GM23248 (cell line): ENCODE measurements around the gene FOXL3. TPM values are rescaled to one million over a fixed set of nuclear protein-coding genes. Genes with fewer than 3 reads are reported as not detected.

Experiments
- DNase-seq: peaks from one replicate; pipeline ENCODE4 v3.0.0-alpha.2; 2015
- H2AFZ ChIP-seq: fragments of 200-600 bp; sonication (generic); 2 replicates; pipeline ENCODE4 v1.6.1; 2016; ENCODE audit warnings: antibody characterized with exemption
- H3F3A ChIP-seq: fragments of 200-600 bp; sonication (generic); 2 replicates; pipeline ENCODE4 v1.6.1; 2016; ENCODE audit warnings: mild to moderate bottlenecking, antibody characterized with exemption, mixed run types; ENCODE audit not compliant: insufficient read depth
- H3K27ac ChIP-seq: fragments of 200-600 bp; sonication (generic); 2 replicates; pipeline ENCODE4 v1.5.1; 2016; ENCODE audit warnings: mild to moderate bottlenecking
- H3K27me3 ChIP-seq: fragments of 200-600 bp; sonication (generic); replicated peaks from 2 replicates; pipeline ENCODE4 v1.6.1; 2016; ENCODE audit warnings: mild to moderate bottlenecking; ENCODE audit not compliant: insufficient read depth
- H3K36me3 ChIP-seq: fragments of 200-600 bp; sonication (generic); 2 replicates; pipeline ENCODE4 v1.6.1; 2016; ENCODE audit warnings: low read depth, mild to moderate bottlenecking
- H3K4me1 ChIP-seq: fragments of 200-600 bp; sonication (generic); 2 replicates; pipeline ENCODE4 v1.6.1; 2016; ENCODE audit warnings: mild to moderate bottlenecking; ENCODE audit not compliant: insufficient read depth
- H3K4me2 ChIP-seq: fragments of 200-600 bp; sonication (generic); one replicate; pipeline ENCODE4 v1.6.1; 2016; ENCODE audit warnings: mild to moderate bottlenecking; ENCODE audit not compliant: unreplicated experiment
- H3K4me3 ChIP-seq: fragments of 200-600 bp; sonication (generic); 2 replicates; pipeline ENCODE4 v1.5.1; 2016; ENCODE audit warnings: mild to moderate bottlenecking
- H3K79me2 ChIP-seq: fragments of 200-600 bp; sonication (generic); 2 replicates; pipeline ENCODE4 v1.6.1; 2016; ENCODE audit warnings: mild to moderate bottlenecking; ENCODE audit not compliant: insufficient read depth
- H3K9ac ChIP-seq: fragments of 200-600 bp; sonication (generic); 2 replicates; pipeline ENCODE4 v1.6.1; 2016; ENCODE audit warnings: mild to moderate bottlenecking
- H3K9me2 ChIP-seq: fragments of 200-600 bp; sonication (generic); 2 replicates; pipeline ENCODE4 v1.6.1; 2016; ENCODE audit warnings: mixed run types, mild to moderate bottlenecking, moderate library complexity; ENCODE audit not compliant: insufficient read depth
- H3K9me3 ChIP-seq: fragments of 200-600 bp; sonication (generic); one replicate; pipeline ENCODE4 v1.6.1; 2017; ENCODE audit warnings: low read depth
- H4K20me1 ChIP-seq: fragments of 200-600 bp; sonication (generic); 2 replicates; pipeline ENCODE4 v1.6.0; 2016; ENCODE audit not compliant: insufficient read depth
- EZH2 ChIP-seq: fragments of 200-600 bp; sonication (generic); IDR thresholded peaks from 2 replicates; pipeline ENCODE4 v1.6.1; 2018; ENCODE audit warnings: antibody characterized with exemption, mild to moderate bottlenecking; ENCODE audit not compliant: insufficient read depth, poor library complexity, severe bottlenecking
- EZH2phosphoT487 ChIP-seq: fragments of 200-600 bp; sonication (generic); IDR thresholded peaks from 2 replicates; pipeline ENCODE4 v1.6.1; 2018; ENCODE audit warnings: antibody characterized with exemption, moderate library complexity, mild to moderate bottlenecking, low read depth; ENCODE audit not compliant: insufficient read depth
- WGBS, 2 experiments: methylation state at CpG; one replicate each; pipeline ENCODE4 v1.1.6; 2015 to 2017; ENCODE audit warnings: low lambda C conversion rate in 2 of 2, low coverage in 1 of 2; ENCODE audit errors: missing lambda C conversion rate in 2 of 2; 5-methylcytosine and 5-hydroxymethylcytosine counted together
- in situ Hi-C: fragments of 300-500 bp; cut with MboI; formaldehyde crosslinking; loops from 2 replicates; pipeline ENCODE4 v1.15.0; 2020
- polyA plus RNA-seq: library from polyadenylated mRNA; unstranded; fragments of >200 nt; fragmentation: Nextera tagmentation; extraction: Ambion mirVana; gene quantifications from 2 replicates; pipeline ENCODE4 v1.2.1, GENCODE V29; 2016
- total RNA-seq: library from RNA; depleted of rRNA; stranded (reverse); fragments of >200 nt; shearing (Covaris generic); gene quantifications from 2 replicates; pipeline ENCODE4 v1.2.3, GENCODE V29; 2014

The FOXL3 gene
- total and polyA plus RNA-seq, 2 experiments from 2014 or later = not detected

DNA sequence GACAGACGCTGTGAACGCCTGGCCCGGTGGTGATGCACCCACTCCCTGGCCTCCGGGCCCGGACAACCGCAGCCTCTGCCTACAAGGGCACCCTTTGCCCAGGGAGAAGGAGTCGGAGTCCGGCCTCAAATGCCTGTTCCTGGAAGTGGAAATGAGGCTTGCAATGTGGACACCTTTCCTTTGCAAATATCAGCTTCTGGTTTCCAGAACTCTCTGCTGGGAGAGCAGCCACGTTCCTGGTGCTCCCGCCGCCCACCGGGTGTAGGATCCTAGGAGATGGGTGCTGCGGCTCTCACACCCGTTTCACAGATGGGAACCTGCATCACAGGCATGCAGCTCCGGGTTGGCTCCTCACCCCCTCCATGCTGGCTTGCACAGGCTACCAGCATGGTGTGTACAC is 2.9 kb downstream of the FOXL3 start:
- in situ Hi-C loops = no loop called here
- no peak overlapping the region for H3K9ac ChIP-seq
- H4K20me1 ChIP-seq = no peaks in the 10 kb centered on the region
- no peak overlapping the region for H3K27ac ChIP-seq
- H3K4me3 ChIP-seq = no peak overlapping the region
- TF ChIP-seq EZH2phosphoT487 (no peak), EZH2 (no peak)
- WGBS, 2 experiments = 71 to 74% methylated on average over 15 of the region's 15 CpGs
- no peaks in the 10 kb centered on the region for H3K9me2 ChIP-seq
- H3K27me3 ChIP-seq = peaks cover 65% of the 10 kb centered on the region
- no peaks in the 10 kb centered on the region for H3K36me3 ChIP-seq
- H2AFZ ChIP-seq = no peak overlapping the region
- no peak overlapping the region for H3K4me2 ChIP-seq
- H3K79me2 ChIP-seq = no peaks in the 10 kb centered on the region
- H3K4me1 ChIP-seq = no peaks in the 10 kb centered on the region
- H3F3A ChIP-seq = no peaks in the 10 kb centered on the region
- DNase-seq = no peak
- H3K9me3 ChIP-seq = no peaks in the 10 kb centered on the region

DNA sequence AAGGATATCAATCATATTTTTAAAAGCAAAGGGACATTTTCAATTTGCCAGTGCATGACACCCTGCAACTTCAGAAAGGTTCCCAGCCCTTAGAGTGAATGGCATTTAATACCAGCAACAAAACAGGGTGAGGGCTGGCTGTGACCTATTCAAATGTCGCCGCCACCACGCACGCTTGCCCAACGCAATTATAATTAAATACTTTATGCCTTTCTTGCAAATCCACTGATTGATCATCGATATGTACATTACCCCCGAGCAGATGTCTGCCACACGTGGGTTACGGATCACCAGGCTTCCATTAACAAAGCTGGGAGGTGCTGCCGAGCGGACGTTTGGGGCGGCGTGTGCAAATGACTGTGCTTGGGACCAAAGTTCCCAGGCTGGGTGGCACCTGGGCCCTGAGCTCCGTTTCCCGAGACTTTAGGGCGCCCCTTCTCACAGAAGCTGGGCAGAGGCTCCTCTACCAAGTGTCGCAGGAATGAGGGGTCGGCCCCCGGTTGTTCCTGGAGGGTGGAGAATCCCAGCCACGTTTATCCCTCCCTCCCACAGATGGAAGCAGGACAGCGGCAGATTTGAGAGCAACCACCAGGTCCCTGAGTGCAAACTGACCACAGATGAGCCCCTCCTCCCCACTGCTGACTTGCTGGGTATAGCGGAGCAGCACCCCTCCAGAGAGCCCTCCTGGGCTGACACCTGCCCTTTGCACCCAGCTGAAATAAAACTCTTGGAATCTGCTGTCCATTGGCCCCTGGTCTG is 3.9 kb downstream of the FOXL3 start:
- no peak for DNase-seq
- H3K4me2 ChIP-seq = no peak overlapping the region
- H3K27me3 ChIP-seq = peaks cover 62% of the 10 kb centered on the region
- in situ Hi-C loops = no loop called here
- H2AFZ ChIP-seq = no peak overlapping the region
- H3K27ac ChIP-seq = no peak overlapping the region
- H3K79me2 ChIP-seq = no peaks in the 10 kb centered on the region
- no peaks in the 10 kb centered on the region for H3F3A ChIP-seq
- H3K9me3 ChIP-seq = no peaks in the 10 kb centered on the region
- no peak overlapping the region for H3K9ac ChIP-seq
- no peaks in the 10 kb centered on the region for H3K4me1 ChIP-seq
- no peaks in the 10 kb centered on the region for H3K36me3 ChIP-seq
- H4K20me1 ChIP-seq = no peaks in the 10 kb centered on the region
- WGBS, 2 experiments = 54 to 63% methylated on average over 23 of the region's 23 CpGs
- H3K9me2 ChIP-seq = no peaks in the 10 kb centered on the region
- H3K4me3 ChIP-seq = no peak overlapping the region
- no peak for TF ChIP-seq EZH2
- no peak for TF ChIP-seq EZH2phosphoT487

DNA sequence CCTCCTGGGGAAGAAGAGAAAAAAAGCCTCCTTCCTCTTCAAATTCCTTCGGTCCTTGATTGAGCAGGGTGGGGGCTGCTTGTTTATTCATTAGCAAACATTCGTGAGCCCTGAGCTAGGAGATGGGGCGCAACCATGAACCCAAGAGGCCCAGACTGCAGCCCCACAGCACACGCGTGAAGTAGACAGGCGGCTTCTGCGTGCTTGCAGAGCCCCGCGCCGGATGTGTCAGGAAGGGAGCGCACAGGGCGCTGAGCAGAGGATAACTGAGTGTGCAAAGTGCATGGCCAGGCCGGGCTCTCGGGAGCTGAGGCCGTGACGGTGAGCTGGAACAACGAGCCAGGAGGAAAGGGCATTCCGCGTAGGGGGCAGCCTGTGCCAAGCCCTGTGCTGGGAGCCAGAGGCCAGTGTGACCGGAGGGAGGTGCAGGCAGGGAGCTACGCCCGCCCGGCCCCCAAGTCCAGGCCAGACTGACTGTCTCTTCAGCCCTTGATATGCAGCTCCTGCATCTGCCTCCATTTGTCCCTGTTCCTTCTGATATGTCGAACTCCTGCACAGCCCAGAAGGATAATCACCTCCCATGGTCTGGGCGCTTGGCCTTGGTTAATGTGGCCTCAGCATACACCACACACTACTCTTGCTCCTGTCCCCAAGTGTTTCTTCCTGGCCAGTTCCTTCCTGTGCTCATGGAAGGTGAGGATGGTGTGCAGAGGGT is 4.6 kb downstream of the FOXL3 start:
- DNase-seq = no peak
- in situ Hi-C loops = no loop called here
- no peak overlapping the region for H3K4me3 ChIP-seq
- no peak overlapping the region for H2AFZ ChIP-seq
- H3K4me2 ChIP-seq = no peak overlapping the region
- peaks cover 56% of the 10 kb centered on the region for H3K27me3 ChIP-seq
- no peaks in the 10 kb centered on the region for H3K79me2 ChIP-seq
- TF ChIP-seq EZH2 = no peak
- TF ChIP-seq EZH2phosphoT487 = no peak
- H3K9me3 ChIP-seq = no peaks in the 10 kb centered on the region
- no peaks in the 10 kb centered on the region for H3K9me2 ChIP-seq
- H3K9ac ChIP-seq = no peak overlapping the region
- 85 to 90% methylated on average over 23 to 25 of the region's 25 CpGs for WGBS, 2 experiments
- no peak overlapping the region for H3K27ac ChIP-seq
- H3K36me3 ChIP-seq = no peaks in the 10 kb centered on the region
- H3K4me1 ChIP-seq = no peaks in the 10 kb centered on the region
- no peaks in the 10 kb centered on the region for H3F3A ChIP-seq
- H4K20me1 ChIP-seq = no peaks in the 10 kb centered on the region

DNA sequence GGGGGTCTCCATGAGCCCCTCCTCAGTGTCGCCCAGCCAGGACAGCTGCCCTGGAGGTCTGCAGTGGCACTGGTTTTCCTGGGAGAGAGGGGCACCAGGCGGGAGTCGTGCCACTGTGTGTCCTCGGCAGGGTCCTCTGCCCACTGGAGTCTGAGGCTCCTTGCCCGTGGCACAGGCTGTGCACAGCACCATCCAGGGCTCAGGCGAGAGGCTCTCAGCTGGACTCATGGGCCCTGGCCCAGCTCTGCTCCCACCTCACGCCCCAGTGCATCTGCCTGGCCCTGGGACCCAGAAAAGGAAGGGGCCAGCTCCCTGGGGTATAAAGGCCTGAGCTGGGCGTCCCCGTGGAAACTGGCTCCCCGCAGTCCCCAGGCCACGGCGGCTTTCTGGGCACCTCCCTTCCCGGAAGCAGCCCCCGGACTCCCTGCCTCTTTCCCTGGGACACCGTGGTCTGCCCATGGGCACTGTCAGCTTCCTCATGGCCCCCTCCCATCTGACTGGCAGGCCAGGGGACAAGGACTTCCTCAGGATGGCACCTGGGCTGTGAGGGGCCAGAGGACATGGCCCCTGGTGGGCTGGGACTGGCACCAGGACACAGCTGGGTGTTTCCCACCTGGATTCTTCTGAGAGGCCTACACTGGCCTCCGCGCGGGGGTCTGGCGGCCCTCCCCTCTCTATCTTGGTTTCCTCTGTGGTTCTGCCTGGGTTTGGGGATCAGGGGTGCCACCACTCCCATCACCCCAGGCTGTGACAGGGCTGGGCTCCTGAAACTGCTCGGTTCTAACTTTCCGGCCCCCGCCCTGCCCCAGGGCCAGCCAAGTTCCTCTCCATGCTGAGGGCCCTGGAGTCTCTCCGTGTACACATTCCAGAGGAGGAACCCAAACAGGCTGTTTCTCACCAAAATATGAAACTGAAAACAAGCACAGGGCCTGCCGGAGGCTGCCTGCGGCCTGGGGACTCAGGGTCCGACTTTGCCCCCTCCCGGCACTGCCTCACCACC is 5.5 kb downstream of the FOXL3 start:
- Histone ChIP-seq H3K4me2 (no peak overlapping the region), H3K9me3 (no peaks in the 10 kb centered on the region), H3K9me2 (no peaks in the 10 kb centered on the region), H2AFZ (no peak overlapping the region), H4K20me1 (no peaks in the 10 kb centered on the region), H3K27me3 (peaks cover 47% of the 10 kb centered on the region), H3K79me2 (no peaks in the 10 kb centered on the region), H3K27ac (no peak overlapping the region), H3K9ac (no peak overlapping the region), H3K4me1 (no peaks in the 10 kb centered on the region), H3K4me3 (no peak overlapping the region), H3F3A (no peaks in the 10 kb centered on the region), H3K36me3 (no peaks in the 10 kb centered on the region)
- no peak for TF ChIP-seq EZH2
- no peak for TF ChIP-seq EZH2phosphoT487
- WGBS, 2 experiments = 57 to 59% methylated on average over 21 to 27 of the region's 27 CpGs
- no peak for DNase-seq
- in situ Hi-C loops = no loop called here
